BJ (cell line): ENCODE measurements around the gene ZNF331. TPM values are rescaled to one million over a fixed set of nuclear protein-coding genes. Genes with fewer than 3 reads are reported as not detected.

ENCODE experiments used
- CTCF ChIA-PET: fragments of 350-600 bp; formaldehyde crosslinking; extraction: SDS; loops from one replicate; lab custom pipeline; 2021; ENCODE audit warnings: antibody characterized with exemption, inconsistent platforms; lab: Yijun Ruan, JAX
- POLR2A ChIA-PET: fragments of 300-600 bp; sonication (Branson Sonifier 250); formaldehyde crosslinking; extraction: SDS; loops from one replicate; lab custom pipeline; 2021; ENCODE audit warnings: antibody characterized with exemption; lab: Charles Lee
- DNase-seq: peaks from one replicate; pipeline ENCODE4 v3.0.0-alpha.2; 2011; ENCODE audit warnings: low read depth
- H3K27me3 ChIP-seq: 2 replicates; pipeline ENCODE4 v1.6.0; 2011; ENCODE audit warnings: low read length; ENCODE audit not compliant: control insufficient read depth, insufficient read depth
- H3K36me3 ChIP-seq: 2 replicates; pipeline ENCODE4 v1.5.1; 2011; ENCODE audit warnings: low read length; ENCODE audit not compliant: control insufficient read depth, insufficient read depth
- H3K4me3 ChIP-seq: 2 replicates; pipeline ENCODE4 v1.5.1; 2011; ENCODE audit warnings: low read depth, mild to moderate bottlenecking, control low read depth, low read length
- polyA plus RNA-seq: library from polyadenylated mRNA; depleted of rRNA; stranded (reverse); fragments of >200 nt; gene quantifications from 2 replicates; pipeline ENCODE4 v1.2.3, GENCODE V29; 2011
- TF ChIP-seq, protein P1 (sequence below): IDR thresholded peaks from 2 replicates; pipeline ENCODE4 v1.5.1; 2011; ENCODE audit warnings: low read depth, mild to moderate bottlenecking, control low read depth, inconsistent platforms, low read length, moderate library complexity; ENCODE audit not compliant: insufficient read depth

The ZNF331 gene
- polyA plus RNA-seq, 1 experiment: 4.8 TPM

DNA sequence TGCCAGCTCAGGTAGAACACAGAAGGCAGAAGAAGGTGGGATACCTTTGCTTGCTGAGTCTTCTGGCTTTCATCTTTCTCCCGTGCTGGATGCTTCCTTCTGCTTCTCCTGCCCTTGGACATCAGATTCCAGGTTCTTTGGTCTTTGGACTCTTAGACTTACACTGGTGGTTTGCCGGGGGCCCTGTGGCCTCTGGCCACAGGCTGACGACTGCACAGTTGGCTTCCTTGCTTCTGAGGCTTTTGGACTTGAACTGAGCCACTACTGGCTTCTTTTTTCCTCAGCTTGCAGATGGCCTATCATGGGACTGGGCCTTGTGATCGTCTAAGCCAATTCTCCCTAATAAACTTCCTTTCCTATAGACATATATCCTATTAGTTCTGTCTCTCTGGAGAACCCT, 19.8 kb upstream of the ZNF331 start:
- Histone ChIP-seq H3K4me3 (no peak overlapping the region), H3K27me3 (no peaks in the 10 kb centered on the region), H3K36me3 (no peaks in the 10 kb centered on the region)
- no peak for DNase-seq
- CTCF ChIA-PET: interaction anchor here (0.6 kb wide), 1 partner anchor 40 kb away, joined by 4 read pairs; no protein-coding TSS in a partner anchor
- TF ChIP-seq, protein P1, sequence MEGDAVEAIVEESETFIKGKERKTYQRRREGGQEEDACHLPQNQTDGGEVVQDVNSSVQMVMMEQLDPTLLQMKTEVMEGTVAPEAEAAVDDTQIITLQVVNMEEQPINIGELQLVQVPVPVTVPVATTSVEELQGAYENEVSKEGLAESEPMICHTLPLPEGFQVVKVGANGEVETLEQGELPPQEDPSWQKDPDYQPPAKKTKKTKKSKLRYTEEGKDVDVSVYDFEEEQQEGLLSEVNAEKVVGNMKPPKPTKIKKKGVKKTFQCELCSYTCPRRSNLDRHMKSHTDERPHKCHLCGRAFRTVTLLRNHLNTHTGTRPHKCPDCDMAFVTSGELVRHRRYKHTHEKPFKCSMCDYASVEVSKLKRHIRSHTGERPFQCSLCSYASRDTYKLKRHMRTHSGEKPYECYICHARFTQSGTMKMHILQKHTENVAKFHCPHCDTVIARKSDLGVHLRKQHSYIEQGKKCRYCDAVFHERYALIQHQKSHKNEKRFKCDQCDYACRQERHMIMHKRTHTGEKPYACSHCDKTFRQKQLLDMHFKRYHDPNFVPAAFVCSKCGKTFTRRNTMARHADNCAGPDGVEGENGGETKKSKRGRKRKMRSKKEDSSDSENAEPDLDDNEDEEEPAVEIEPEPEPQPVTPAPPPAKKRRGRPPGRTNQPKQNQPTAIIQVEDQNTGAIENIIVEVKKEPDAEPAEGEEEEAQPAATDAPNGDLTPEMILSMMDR: no peak
- POLR2A ChIA-PET: no interaction called here

DNA sequence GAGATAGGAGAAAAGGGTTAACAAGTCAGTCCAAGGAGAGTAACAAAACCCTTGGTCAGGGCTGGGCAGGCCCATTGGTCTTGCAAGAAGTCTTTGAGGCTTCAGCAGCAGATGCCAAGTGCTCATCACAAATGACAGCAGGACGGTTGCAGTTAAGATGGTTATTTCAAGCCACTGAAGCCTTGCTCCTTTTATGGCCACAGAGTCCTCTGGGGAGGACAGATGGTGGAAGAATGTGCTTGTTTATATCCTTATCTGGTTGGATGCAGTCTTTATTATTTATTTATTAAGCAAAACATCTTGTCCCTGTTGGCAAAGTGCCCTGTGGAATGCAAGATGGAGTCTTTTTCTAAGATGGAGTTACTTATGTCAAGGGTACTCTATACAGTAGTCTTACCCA, 19.2 kb upstream of the ZNF331 start:
- TF ChIP-seq, protein P1: no peak
- Histone ChIP-seq H3K4me3 (no peak overlapping the region), H3K27me3 (no peaks in the 10 kb centered on the region), H3K36me3 (no peaks in the 10 kb centered on the region)
- no peak for DNase-seq
- CTCF ChIA-PET: no interaction called here
- POLR2A ChIA-PET: no interaction called here

DNA sequence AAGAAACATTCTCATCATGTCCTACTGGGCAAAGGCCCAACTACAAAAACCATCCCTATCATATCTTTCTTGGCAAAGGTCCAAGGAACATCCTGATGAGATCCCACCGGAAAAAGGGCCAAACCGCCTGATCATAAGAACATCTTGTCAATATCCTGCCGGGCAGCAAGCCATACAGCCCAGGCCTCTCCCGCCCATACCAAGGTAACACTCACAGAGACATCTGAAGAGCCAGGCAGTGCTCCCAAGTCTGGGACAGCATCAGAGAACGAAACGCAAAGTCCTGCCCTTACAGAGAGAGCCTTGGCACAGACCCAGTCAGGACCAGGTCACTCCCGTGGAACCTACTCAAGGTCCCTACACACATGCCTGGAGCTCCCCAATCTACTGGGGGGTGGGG, 18.5 kb upstream of the ZNF331 start:
- Histone ChIP-seq H3K36me3 (no peaks in the 10 kb centered on the region), H3K4me3 (no peak overlapping the region), H3K27me3 (no peaks in the 10 kb centered on the region)
- TF ChIP-seq, protein P1: no peak
- ChIA-PET CTCF (interaction anchor here (1.1 kb wide), 1 partner anchor 10 kb away, joined by 3 read pairs; no protein-coding TSS in a partner anchor), POLR2A (no interaction called here)
- DNase-seq: no peak

DNA sequence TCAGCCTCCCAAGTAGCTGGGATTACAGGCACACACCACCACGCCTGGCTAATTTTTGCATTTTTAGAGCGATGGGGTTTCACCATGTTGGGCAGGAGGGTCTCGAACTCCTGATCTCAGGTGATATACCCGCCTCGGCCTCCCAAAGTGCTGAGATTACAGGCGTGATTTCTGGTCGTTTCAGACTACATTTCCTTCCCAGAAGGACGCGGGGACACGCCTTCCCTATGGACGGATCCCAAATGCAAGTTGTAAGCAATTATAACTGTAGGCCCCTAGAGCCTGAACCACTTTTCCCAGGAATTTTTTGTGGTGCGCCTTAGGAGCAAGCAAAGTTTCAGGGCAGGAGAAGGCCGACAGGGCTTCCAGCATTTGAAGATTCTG, 17.8 kb upstream of the ZNF331 start:
- TF ChIP-seq, protein P1: no peak
- ChIA-PET CTCF (interaction anchor here (1.0 to 1.1 kb wide), 2 partner anchors 10 to 11 kb away, joined by 3 read pairs; no protein-coding TSS in a partner anchor), POLR2A (no interaction called here)
- Histone ChIP-seq H3K36me3 (no peaks in the 10 kb centered on the region), H3K4me3 (peak overlapping the region; percentile 85), H3K27me3 (no peaks in the 10 kb centered on the region)
- DNase-seq: no peak

DNA sequence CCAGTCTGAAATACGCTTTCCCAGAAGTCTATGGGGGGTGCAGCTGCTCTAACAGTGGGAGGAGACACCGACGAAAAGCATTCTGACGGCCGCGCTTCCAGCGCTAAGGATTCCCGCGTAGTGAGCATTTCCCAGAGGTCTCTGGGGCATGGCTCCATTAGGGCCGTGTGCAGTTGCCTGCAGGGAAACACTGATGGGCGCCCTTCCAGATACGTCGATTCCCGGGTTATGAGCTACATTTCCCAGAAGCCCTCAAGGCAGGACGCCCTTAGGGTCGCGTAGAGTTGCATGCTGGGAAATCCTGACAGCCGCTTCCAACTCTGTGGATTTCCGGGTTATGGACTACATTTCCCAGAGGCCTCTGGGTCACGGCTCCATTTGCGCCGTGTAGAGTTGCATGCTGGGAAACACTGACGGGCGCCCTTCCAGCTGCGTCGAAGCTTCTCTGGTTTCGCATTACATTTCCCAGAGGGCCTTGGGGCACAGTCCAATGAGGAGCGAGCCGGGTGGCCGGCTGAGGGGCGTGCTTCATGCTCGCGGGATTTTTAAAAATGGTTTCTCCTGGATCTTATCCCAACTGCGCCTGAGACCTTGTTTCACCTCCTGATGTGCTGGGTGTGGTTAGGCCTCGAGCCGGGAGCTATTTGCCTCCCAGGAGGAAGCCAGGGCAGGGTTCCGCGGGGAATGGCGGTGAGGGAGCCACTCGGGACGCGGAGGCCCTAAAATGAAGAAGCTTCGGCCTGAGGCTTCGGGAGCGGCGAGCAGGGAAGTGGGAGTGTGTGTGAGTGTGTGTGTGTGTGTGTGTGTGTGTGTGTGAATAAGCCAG, 17.2 kb upstream of the ZNF331 start:
- no peaks in the 10 kb centered on the region for H3K27me3 ChIP-seq
- H3K36me3 ChIP-seq: no peaks in the 10 kb centered on the region
- H3K4me3 ChIP-seq: peak overlapping the region; percentile 85
- DNase-seq: peak; percentile 95
- POLR2A ChIA-PET: interaction anchor here (0.6 kb wide), 2 partner anchors 76 to 928 kb away, joined by 3 read pairs; partner anchors contain the start of gene LENG8
- TF ChIP-seq, protein P1: no peak
- CTCF ChIA-PET: interaction anchor here (1.0 kb wide), 1 partner anchor 10 kb away, joined by 3 read pairs; no protein-coding TSS in a partner anchor
